GM23338 (cell line): Measurements from ENCODE around the gene PELI1. TPM values are rescaled to one million over a fixed set of nuclear protein-coding genes. Genes with fewer than 3 reads are reported as not detected.

Experiments used
- ATAC-seq: fragments of 200-7000 bp; cut with Tn5 transposase; 3 replicates; pipeline ENCODE4 v1.9.1; 2020
- DNase-seq: peaks from one replicate; pipeline ENCODE4 v3.0.0-alpha.2; 2015; ENCODE audit warnings: low spot score
- H2AFZ ChIP-seq: fragments of 200-600 bp; sonication (generic); 2 replicates; pipeline ENCODE4 v1.8.0; 2016; ENCODE audit warnings: antibody characterized with exemption, mild to moderate bottlenecking, moderate library complexity
- H3F3A ChIP-seq: fragments of 200-600 bp; sonication (generic); replicated peaks from 2 replicates; pipeline ENCODE4 v1.8.0; 2017; ENCODE audit warnings: antibody characterized with exemption, mixed run types, low read depth
- H3K27ac ChIP-seq: fragments of 200-600 bp; sonication (generic); 2 replicates; pipeline ENCODE4 v1.6.1; 2016; ENCODE audit warnings: low read depth
- H3K27me3 ChIP-seq: fragments of 200-600 bp; sonication (generic); 2 replicates; pipeline ENCODE4 v1.8.0; 2016; ENCODE audit warnings: mild to moderate bottlenecking, mixed run types, moderate library complexity; ENCODE audit not compliant: insufficient read depth
- H3K36me3 ChIP-seq: fragments of 200-600 bp; sonication (generic); 2 replicates; pipeline ENCODE4 v1.8.0; 2016; ENCODE audit warnings: mild to moderate bottlenecking; ENCODE audit not compliant: insufficient read depth
- H3K4me1 ChIP-seq: fragments of 200-600 bp; sonication (generic); 2 replicates; pipeline ENCODE4 v1.8.0; 2016; ENCODE audit warnings: mild to moderate bottlenecking, moderate library complexity; ENCODE audit not compliant: insufficient read depth
- H3K4me2 ChIP-seq: fragments of 200-600 bp; sonication (generic); 2 replicates; pipeline ENCODE4 v1.7.1; 2017; ENCODE audit warnings: mixed run types
- H3K4me3 ChIP-seq: fragments of 200-600 bp; sonication (generic); 2 replicates; pipeline ENCODE4 v1.6.1; 2016; ENCODE audit warnings: mixed run types
- H3K79me2 ChIP-seq: fragments of 200-600 bp; sonication (generic); replicated peaks from 2 replicates; pipeline ENCODE4 v1.8.0; 2017; ENCODE audit warnings: mild to moderate bottlenecking; ENCODE audit not compliant: insufficient read depth
- H3K9me2 ChIP-seq: fragments of 200-600 bp; sonication (generic); 2 replicates; pipeline ENCODE4 v1.8.0; 2017; ENCODE audit not compliant: insufficient read depth
- H4K20me1 ChIP-seq: fragments of 200-600 bp; sonication (generic); replicated peaks from 2 replicates; pipeline ENCODE4 v1.8.0; 2017; ENCODE audit warnings: mild to moderate bottlenecking; ENCODE audit not compliant: insufficient read depth
- H3K27ac Mint-ChIP-seq: 2 replicates; pipeline ENCODE4 v1.8.0; 2020; ENCODE audit warnings: inconsistent platforms, mild to moderate bottlenecking, moderate library complexity, mixed read lengths
- H3K27me3 Mint-ChIP-seq: 3 replicates; pipeline ENCODE4 v1.8.0; 2022; ENCODE audit warnings: low read depth, mild to moderate bottlenecking, moderate library complexity, mixed read lengths, inconsistent platforms; ENCODE audit not compliant: insufficient read depth, poor library complexity
- H3K36me3 Mint-ChIP-seq: 3 replicates; pipeline ENCODE4 v1.8.0; 2021; ENCODE audit warnings: low read depth, mild to moderate bottlenecking, inconsistent platforms, moderate library complexity, mixed read lengths
- H3K4me1 Mint-ChIP-seq: 3 replicates; pipeline ENCODE4 v1.8.0; 2020; ENCODE audit warnings: mild to moderate bottlenecking, inconsistent platforms, mixed read lengths
- H3K4me3 Mint-ChIP-seq: 3 replicates; pipeline ENCODE4 v1.8.0; 2021; ENCODE audit warnings: moderate library complexity, mild to moderate bottlenecking, inconsistent platforms, mixed read lengths
- H3K9me3 Mint-ChIP-seq: 3 replicates; pipeline ENCODE4 v1.8.0; 2020; ENCODE audit warnings: moderate library complexity, mild to moderate bottlenecking, inconsistent platforms, mixed read lengths
- CREB1 ChIP-seq: fragments of 250-450 bp; sonication (Bioruptor Pico); IDR thresholded peaks from 2 replicates; pipeline ENCODE4 v1.5.0; 2020; ENCODE audit warnings: low read depth, mild to moderate bottlenecking, moderate library complexity
- CTCF ChIP-seq, 2 experiments: fragments of 200-600 bp in 1 of 2; sonication (generic) in 1 of 2; conservative IDR thresholded peaks; 2 replicates each; pipeline versions ENCODE4 v1.5.1 to v1.6.1; 2016 to 2017; ENCODE audit warnings: antibody characterized with exemption in 2 of 2, low read depth in 2 of 2, mild to moderate bottlenecking in 2 of 2, moderate library complexity in 1 of 2
- ETS1 ChIP-seq: IDR thresholded peaks from 2 replicates; pipeline ENCODE4 v1.6.1; 2016; ENCODE audit warnings: antibody characterized with exemption
- EZH2 ChIP-seq: fragments of 200-600 bp; sonication (generic); IDR thresholded peaks from one replicate; pipeline ENCODE4 v1.8.0; 2017; ENCODE audit warnings: antibody characterized with exemption, mild to moderate bottlenecking, low read depth; ENCODE audit not compliant: unreplicated experiment
- EZH2phosphoT487 ChIP-seq: fragments of 200-600 bp; sonication (generic); IDR thresholded peaks from one replicate; pipeline ENCODE4 v1.8.1; 2018; ENCODE audit warnings: antibody characterized with exemption; ENCODE audit not compliant: unreplicated experiment
- JUNB ChIP-seq: IDR thresholded peaks from one replicate; pipeline ENCODE4 v1.6.1; 2016; ENCODE audit warnings: antibody characterized with exemption; ENCODE audit not compliant: unreplicated experiment
- NANOG ChIP-seq: IDR thresholded peaks from 2 replicates; pipeline ENCODE4 v1.6.1; 2016; ENCODE audit warnings: antibody characterized with exemption, borderline replicate concordance
- POLR2AphosphoS5 ChIP-seq: IDR thresholded peaks from 2 replicates; pipeline ENCODE4 v1.6.1; 2016; ENCODE audit warnings: antibody characterized with exemption, low read depth
- REST ChIP-seq: IDR thresholded peaks from one replicate; pipeline ENCODE4 v1.6.1; 2018; ENCODE audit warnings: antibody characterized with exemption; ENCODE audit not compliant: unreplicated experiment
- STAT1 ChIP-seq: IDR thresholded peaks from one replicate; pipeline ENCODE4 v1.6.1; 2016; ENCODE audit warnings: antibody characterized with exemption; ENCODE audit not compliant: unreplicated experiment
- ZNF114 ChIP-seq: fragments of 250-450 bp; sonication (Bioruptor Pico); IDR thresholded peaks from 2 replicates; pipeline ENCODE4 v1.5.0; 2020; ENCODE audit warnings: mild to moderate bottlenecking, moderate library complexity
- ZNF331 ChIP-seq: fragments of 250-450 bp; sonication (Bioruptor Pico); IDR thresholded peaks from 2 replicates; pipeline ENCODE4 v1.5.0; 2020; ENCODE audit warnings: low read depth, mild to moderate bottlenecking, moderate library complexity
- ZNF462 ChIP-seq: fragments of 250-450 bp; sonication (Bioruptor Pico); IDR thresholded peaks from 2 replicates; pipeline ENCODE4 v1.5.0; 2020; ENCODE audit warnings: mild to moderate bottlenecking, moderate library complexity
- polyA plus RNA-seq: library from polyadenylated mRNA; unstranded; fragments of >200 nt; fragmentation: Nextera tagmentation; extraction: Ambion mirVana; gene quantifications from 2 replicates; pipeline ENCODE4 v1.2.1, GENCODE V29; 2016
- total RNA-seq: library from RNA; depleted of rRNA; stranded (reverse); fragments of >200 nt; shearing (Covaris generic); gene quantifications from 2 replicates; pipeline ENCODE4 v1.2.3, GENCODE V29; 2014

The PELI1 gene
- total and polyA plus RNA-seq, 2 experiments from 2014 or later = 32.4 to 61.8 TPM

GRCh38 chr2:64168201-64168600 lies 24.0 kb upstream of the PELI1 start:
- Mint-ChIP-seq H3K4me3 (no peak overlapping the region), H3K27me3 (no peaks in the 10 kb centered on the region), H3K4me1 (peaks cover 6% of the 10 kb centered on the region; the same call in 2 of the 3 replicates), H3K36me3 (no peaks in the 10 kb centered on the region), H3K27ac (no peak overlapping the region), H3K9me3 (no peaks in the 10 kb centered on the region)
- no peaks in the 10 kb centered on the region for H3K27me3 ChIP-seq
- no peaks in the 10 kb centered on the region for H3F3A ChIP-seq
- H3K9me2 ChIP-seq = peaks cover 8% of the 10 kb centered on the region; the same call in 1 of the 2 replicates
- TF ChIP-seq REST (no peak), ZNF114 (CRISPR knock-in tag) (no peak), ETS1 (no peak), CTCF (conservative IDR thresholded peaks at IDR 0.05; ENCODE audit: low read depth in 2 of 2) (no peak), CREB1 (CRISPR knock-in tag) (no peak), EZH2 (no peak), EZH2phosphoT487 (no peak), STAT1 (no peak), NANOG (no peak), POLR2AphosphoS5 (no peak), JUNB (no peak), ZNF462 (CRISPR knock-in tag) (no peak), ZNF331 (CRISPR knock-in tag) (no peak)
- H3K79me2 ChIP-seq = no peaks in the 10 kb centered on the region
- ATAC-seq (no peak), DNase-seq (no peak)
- no peak overlapping the region for H3K4me3 ChIP-seq
- no peak overlapping the region for H3K4me2 ChIP-seq
- H4K20me1 ChIP-seq = no peaks in the 10 kb centered on the region
- no peak overlapping the region for H2AFZ ChIP-seq
- no peaks in the 10 kb centered on the region for H3K36me3 ChIP-seq
- 0 out of 2 replicates have a peak, but pooled peaks cover 8% of the 10 kb centered on the region for H3K4me1 ChIP-seq
- H3K27ac ChIP-seq = no peak overlapping the region
